OCI-LY1 (cell line): ENCODE measurements around the gene B3GNT2.
"Not testable (repeated sequence)": the region's sequence is repeated elsewhere in the genome, so short reads cannot be mapped to it uniquely, and the experiment has no call there.

Source experiments
- H2AFZ ChIP-seq: fragments of 200-600 bp; sonication (generic), shearing (Covaris generic); 2 replicates; pipeline ENCODE4 v1.6.0; 2014; ENCODE audit warnings: antibody characterized with exemption, mild to moderate bottlenecking, low read length
- H3F3A ChIP-seq: fragments of 200-600 bp; sonication (generic), shearing (Covaris generic); 2 replicates; pipeline ENCODE4 v1.6.0; 2014; ENCODE audit warnings: mild to moderate bottlenecking, antibody characterized with exemption, low read length, moderate library complexity; ENCODE audit not compliant: insufficient read depth
- H3K27ac ChIP-seq: fragments of 200-600 bp; sonication (generic); 2 replicates; pipeline ENCODE4 v1.5.1; 2014; ENCODE audit warnings: low read length, mixed run types, mild to moderate bottlenecking, low read depth; ENCODE audit not compliant: poor library complexity, severe bottlenecking
- H3K27me3 ChIP-seq: fragments of 200-600 bp; sonication (generic); 2 replicates; pipeline ENCODE4 v1.6.0; 2014; ENCODE audit warnings: antibody characterized with exemption, mild to moderate bottlenecking, low read length, moderate library complexity; ENCODE audit not compliant: insufficient read depth
- H3K36me3 ChIP-seq: fragments of 200-600 bp; sonication (generic); 2 replicates; pipeline ENCODE4 v1.6.1; 2014; ENCODE audit warnings: mild to moderate bottlenecking, antibody characterized with exemption, low read length, moderate library complexity, mixed read lengths; ENCODE audit not compliant: insufficient read depth
- H3K4me1 ChIP-seq: fragments of 200-600 bp; sonication (generic); 2 replicates; pipeline ENCODE4 v1.5.1; 2014; ENCODE audit warnings: mild to moderate bottlenecking, low read length, moderate library complexity; ENCODE audit not compliant: insufficient read depth, severe bottlenecking
- H3K4me2 ChIP-seq: fragments of 200-600 bp; sonication (generic), shearing (Covaris generic); 2 replicates; pipeline ENCODE4 v1.6.1; 2014; ENCODE audit warnings: low read length
- H3K4me3 ChIP-seq: fragments of 200-600 bp; sonication (generic); 2 replicates; pipeline ENCODE4 v1.5.1; 2014; ENCODE audit warnings: low read length, low read depth, mild to moderate bottlenecking, mixed read lengths; ENCODE audit not compliant: poor library complexity, severe bottlenecking
- H3K79me2 ChIP-seq: fragments of 200-600 bp; shearing (Covaris generic); 2 replicates; pipeline ENCODE4 v1.6.1; 2016; ENCODE audit warnings: mixed run types, low read length, mixed read lengths; ENCODE audit not compliant: insufficient read depth
- H3K9ac ChIP-seq: fragments of 200-600 bp; sonication (generic), shearing (Covaris generic); 2 replicates; pipeline ENCODE4 v1.6.1; 2014; ENCODE audit warnings: mild to moderate bottlenecking, low read length, mixed read lengths
- H3K9me2 ChIP-seq: fragments of 200-600 bp; sonication (generic), shearing (Covaris generic); 2 replicates; pipeline ENCODE4 v1.6.1; 2014; ENCODE audit warnings: low read depth, mild to moderate bottlenecking, low read length, mixed read lengths
- H3K9me3 ChIP-seq: fragments of 200-600 bp; shearing (Covaris generic); 2 replicates; pipeline ENCODE4 v1.6.1; 2014; ENCODE audit warnings: low read length, mixed read lengths
- H4K20me1 ChIP-seq: fragments of 200-600 bp; sonication (generic), shearing (Covaris generic); 2 replicates; pipeline ENCODE4 v1.6.0; 2016; ENCODE audit warnings: mild to moderate bottlenecking, low read length; ENCODE audit not compliant: insufficient read depth
- CTCF ChIP-seq: fragments of 200-600 bp; sonication (generic), shearing (Covaris generic); IDR thresholded peaks from 2 replicates; pipeline ENCODE4 v1.5.1; 2017; ENCODE audit warnings: mild to moderate bottlenecking, antibody characterized with exemption, low read length, moderate library complexity, mixed read lengths
- EZH2 ChIP-seq: fragments of 200-600 bp; sonication (generic), shearing (Covaris generic); IDR thresholded peaks from 2 replicates; pipeline ENCODE4 v1.8.0; 2017; ENCODE audit warnings: borderline replicate concordance, mixed run types, mild to moderate bottlenecking, antibody characterized with exemption, low read length, moderate library complexity, mixed read lengths

The B3GNT2 gene, protein sequence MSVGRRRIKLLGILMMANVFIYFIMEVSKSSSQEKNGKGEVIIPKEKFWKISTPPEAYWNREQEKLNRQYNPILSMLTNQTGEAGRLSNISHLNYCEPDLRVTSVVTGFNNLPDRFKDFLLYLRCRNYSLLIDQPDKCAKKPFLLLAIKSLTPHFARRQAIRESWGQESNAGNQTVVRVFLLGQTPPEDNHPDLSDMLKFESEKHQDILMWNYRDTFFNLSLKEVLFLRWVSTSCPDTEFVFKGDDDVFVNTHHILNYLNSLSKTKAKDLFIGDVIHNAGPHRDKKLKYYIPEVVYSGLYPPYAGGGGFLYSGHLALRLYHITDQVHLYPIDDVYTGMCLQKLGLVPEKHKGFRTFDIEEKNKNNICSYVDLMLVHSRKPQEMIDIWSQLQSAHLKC

DNA sequence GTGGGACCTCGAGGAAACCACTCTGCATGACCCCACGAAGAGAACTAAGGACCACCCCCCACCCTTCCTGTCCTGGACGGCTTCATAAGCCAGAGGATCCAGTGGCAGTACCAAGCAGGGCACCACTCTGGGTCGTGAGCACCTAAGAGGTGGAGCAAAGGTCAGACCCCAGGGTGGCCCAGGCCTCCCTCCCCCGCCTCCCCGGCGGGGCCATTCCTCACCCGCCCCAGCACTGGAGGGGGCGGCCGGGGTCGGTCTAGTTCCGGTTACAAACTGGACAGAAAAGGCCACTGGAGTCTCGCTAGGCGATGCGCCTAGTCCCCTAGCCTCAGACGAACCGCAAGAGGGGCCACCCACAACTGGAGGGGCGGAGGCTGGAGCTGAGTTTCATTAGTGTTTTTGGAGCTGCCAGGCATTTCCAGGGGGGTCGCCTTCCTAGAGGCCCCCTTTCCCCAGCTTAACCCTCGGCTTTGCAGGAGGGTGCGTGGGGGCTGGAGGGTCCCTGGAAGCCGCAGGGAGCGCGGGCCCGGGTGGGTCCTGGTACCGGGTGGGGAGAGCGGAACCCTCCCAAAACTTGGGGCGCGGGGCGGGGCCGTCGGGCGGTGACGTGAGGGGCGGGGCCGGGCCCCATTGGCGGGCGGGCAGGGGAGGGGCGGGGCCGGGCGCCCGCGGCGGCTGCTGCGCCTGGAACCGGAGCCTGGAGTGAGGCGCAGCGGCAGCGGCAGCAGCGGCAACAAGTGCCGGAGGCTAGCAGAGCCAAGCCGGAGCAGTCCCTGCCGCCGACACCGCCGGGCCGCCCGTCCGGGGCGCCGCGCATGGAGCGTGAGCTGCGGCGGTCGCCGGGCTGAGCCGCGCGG, at the start of gene B3GNT2:
Gene B3GNT2, plus strand, starts transcription at position 695 of the 857 bp plus-strand sequence. CDS start 26,106 bp downstream, outside the sequence.
- Histone ChIP-seq H3K27me3 (no peaks in the 10 kb centered on the region), H3K4me1 (peaks cover 59% of the 10 kb centered on the region), H3K9ac (peak within 1 kb of the TSS; percentile 99), H3F3A (no peaks in the 10 kb centered on the region), H3K4me3 (peak within 1 kb of the TSS; percentile 99), H3K27ac (peak within 1 kb of the TSS; percentile 86), H2AFZ (no peak within 1 kb of the TSS), H3K36me3 (peaks cover 11% of the 10 kb centered on the region; the same call in 1 of the 2 replicates), H3K79me2 (peaks cover 44% of the 10 kb centered on the region), H4K20me1 (no peaks in the 10 kb centered on the region), H3K9me3 (no peaks in the 10 kb centered on the region), H3K9me2 (no peaks in the 10 kb centered on the region), H3K4me2 (peak within 1 kb of the TSS; percentile 98)
- no peak for TF ChIP-seq CTCF
- TF ChIP-seq EZH2 = no peak

DNA sequence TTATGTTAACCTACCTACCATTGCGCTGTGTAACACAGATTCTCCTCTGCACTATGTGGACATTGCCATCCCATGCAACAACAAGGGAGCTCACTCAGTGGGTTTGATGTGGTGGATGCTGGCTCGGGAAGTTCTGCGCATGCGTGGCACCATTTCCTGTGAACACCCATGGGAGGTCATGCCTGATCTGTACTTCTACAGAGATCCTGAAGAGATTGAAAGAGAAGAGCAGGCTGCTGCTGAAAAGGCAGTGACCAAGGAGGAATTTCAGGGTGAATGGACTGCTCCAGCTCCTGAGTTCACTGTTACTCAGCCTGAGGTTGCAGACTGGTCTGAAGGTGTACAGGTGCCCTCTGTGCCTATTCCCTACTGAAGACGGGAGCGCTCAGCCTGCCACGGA, 49.1 kb upstream of the B3GNT2 start:
- not testable (repeated sequence) for H3K9me2 ChIP-seq, H3K79me2 ChIP-seq, H3F3A ChIP-seq, H3K9me3 ChIP-seq, H3K4me3 ChIP-seq, H3K36me3 ChIP-seq, H3K4me2 ChIP-seq, H3K9ac ChIP-seq, H2AFZ ChIP-seq, H4K20me1 ChIP-seq, H3K27me3 ChIP-seq
- Histone ChIP-seq H3K27ac (peak overlapping the region; percentile 42), H3K4me1 (peaks cover 36% of the 10 kb centered on the region)

- H3K9me3 ChIP-seq = no peaks in the 10 kb centered on the region
- H3K9me2 ChIP-seq = no peaks in the 10 kb centered on the region
- H3F3A ChIP-seq = peaks cover 3% of the 10 kb centered on the region; the same call in 1 of the 2 replicates
- no peak overlapping the region for H2AFZ ChIP-seq
- H3K27ac ChIP-seq = no peak overlapping the region
- no peaks in the 10 kb centered on the region for H3K79me2 ChIP-seq
- no peak overlapping the region for H3K9ac ChIP-seq
- TF ChIP-seq EZH2 (no peak), CTCF (no peak)
- no peak overlapping the region for H3K4me2 ChIP-seq
- no peaks in the 10 kb centered on the region for H3K36me3 ChIP-seq
- no peaks in the 10 kb centered on the region for H3K27me3 ChIP-seq
- H4K20me1 ChIP-seq = no peaks in the 10 kb centered on the region
- no peak overlapping the region for H3K4me3 ChIP-seq
- H3K4me1 ChIP-seq = peaks cover 28% of the 10 kb centered on the region
Measured at GRCh38 chr2:62147610-62148301, 48.2 kb upstream of the B3GNT2 start.
